ENCODE results near the gene TSPAN15.

DNA sequence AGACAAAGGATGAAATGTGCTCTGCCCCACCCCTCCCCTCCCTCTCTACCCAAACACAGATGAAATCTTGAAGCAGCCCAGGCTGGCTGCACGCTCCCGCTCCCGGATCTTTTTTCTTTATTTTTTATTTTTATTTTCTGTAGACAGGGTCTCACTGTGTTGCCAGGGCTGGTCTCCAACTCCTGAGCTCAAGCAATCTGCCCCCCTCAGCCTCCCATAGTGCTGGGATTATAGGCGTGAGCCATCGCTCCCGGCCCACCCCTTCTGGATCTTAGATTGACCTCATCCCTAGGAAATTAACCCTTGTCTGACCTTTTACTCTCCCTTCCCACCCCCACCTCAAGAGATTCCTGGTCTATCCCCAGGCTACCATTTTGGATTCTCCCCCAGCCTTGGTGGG is 48.9 kb upstream of the TSPAN15 start:
- no peak for TF ChIP-seq POLR2A (IDR thresholded peaks at IDR 0.05)
- TF ChIP-seq, protein P1, sequence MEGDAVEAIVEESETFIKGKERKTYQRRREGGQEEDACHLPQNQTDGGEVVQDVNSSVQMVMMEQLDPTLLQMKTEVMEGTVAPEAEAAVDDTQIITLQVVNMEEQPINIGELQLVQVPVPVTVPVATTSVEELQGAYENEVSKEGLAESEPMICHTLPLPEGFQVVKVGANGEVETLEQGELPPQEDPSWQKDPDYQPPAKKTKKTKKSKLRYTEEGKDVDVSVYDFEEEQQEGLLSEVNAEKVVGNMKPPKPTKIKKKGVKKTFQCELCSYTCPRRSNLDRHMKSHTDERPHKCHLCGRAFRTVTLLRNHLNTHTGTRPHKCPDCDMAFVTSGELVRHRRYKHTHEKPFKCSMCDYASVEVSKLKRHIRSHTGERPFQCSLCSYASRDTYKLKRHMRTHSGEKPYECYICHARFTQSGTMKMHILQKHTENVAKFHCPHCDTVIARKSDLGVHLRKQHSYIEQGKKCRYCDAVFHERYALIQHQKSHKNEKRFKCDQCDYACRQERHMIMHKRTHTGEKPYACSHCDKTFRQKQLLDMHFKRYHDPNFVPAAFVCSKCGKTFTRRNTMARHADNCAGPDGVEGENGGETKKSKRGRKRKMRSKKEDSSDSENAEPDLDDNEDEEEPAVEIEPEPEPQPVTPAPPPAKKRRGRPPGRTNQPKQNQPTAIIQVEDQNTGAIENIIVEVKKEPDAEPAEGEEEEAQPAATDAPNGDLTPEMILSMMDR (IDR thresholded peaks at IDR 0.05), result no peak
